GM19455 (cell line): Measurements from ENCODE around the gene RPS21.
A peak's percentile ranks its signal among the peaks of the same experiment; 100 is the strongest.

Experiments used
- ATAC-seq: cut with Tn5 transposase; IDR thresholded peaks from one replicate; pipeline ENCODE4 v1.9.1; 2021; ENCODE audit not compliant: unreplicated experiment

RPS21 gene

DNA sequence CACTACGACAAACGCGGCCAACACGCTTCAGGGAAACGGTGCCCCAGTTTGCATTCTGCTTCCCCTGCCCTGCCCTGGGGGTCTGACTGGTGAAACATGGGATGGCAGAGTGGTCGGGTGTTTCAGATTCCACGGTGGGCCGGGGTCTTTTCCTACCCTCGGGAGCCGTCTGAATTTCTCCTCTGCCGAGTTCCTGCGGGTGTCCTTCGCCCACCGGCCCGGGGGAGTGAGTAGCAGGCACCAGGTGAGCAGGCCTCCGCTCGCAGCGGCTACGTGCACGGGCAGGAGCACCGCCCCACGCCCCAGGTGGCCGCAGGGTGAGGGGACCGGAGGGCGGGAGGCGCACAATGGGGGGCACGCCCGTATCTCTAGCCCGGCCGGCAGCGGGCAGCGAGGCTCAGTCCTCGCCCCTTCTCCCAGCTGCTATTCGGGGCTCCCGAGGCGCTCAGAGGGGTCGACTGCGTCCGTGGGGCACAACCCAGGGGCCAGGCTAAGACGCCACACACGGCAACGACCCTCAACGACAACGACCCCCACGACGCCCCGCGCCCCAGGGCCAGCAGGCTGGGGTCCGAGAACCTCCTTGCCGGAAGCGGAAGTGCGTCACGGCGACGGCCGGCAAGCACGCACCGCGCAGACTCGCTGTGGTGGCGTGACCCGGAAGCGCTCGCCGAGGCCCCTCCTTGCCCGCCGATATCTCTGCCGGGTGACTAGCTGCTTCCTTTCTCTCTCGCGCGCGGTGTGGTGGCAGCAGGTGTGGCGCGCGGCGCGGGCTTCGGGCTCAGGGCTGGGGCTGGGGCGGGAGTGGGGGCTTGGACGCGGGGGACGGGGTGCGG is at the start of gene RPS21:
Gene RPS21 (plus strand): TSS at position 721 of the 836 bp plus-strand sequence. CDS start 236 bp downstream, outside the sequence.
- peak; percentile 81 for ATAC-seq

- no peak for ATAC-seq
Observed at GRCh38 chr20:62337558-62338293, 49.2 kb upstream of the RPS21 start.

GRCh38 chr20:62338294-62338620 is 48.6 kb upstream of the RPS21 start:
- no peak for ATAC-seq

DNA sequence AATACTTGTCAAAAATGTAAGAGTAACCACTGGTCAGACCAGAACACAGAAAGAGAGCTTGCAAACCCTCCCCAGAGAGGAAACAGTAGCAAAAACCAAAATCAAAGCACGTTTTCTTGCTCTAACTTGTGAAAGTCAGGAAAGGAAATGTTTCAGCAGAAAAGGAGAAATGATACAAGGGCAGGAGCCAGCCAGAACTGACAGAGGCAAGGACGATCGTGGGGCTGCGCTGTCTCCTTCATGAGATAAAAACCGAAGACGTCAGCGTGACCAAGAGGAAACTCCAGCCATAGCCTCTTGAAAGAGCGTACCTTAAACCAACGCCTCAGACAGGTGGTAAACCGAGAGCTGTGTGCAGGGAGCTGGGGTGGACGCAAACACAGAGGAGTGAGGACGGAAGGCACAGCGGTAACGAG is 47.2 kb upstream of the RPS21 start:
- peak; percentile 75 for ATAC-seq

GRCh38 chr20:62342910-62343309 is 44.0 kb upstream of the RPS21 start:
- no peak for ATAC-seq

DNA sequence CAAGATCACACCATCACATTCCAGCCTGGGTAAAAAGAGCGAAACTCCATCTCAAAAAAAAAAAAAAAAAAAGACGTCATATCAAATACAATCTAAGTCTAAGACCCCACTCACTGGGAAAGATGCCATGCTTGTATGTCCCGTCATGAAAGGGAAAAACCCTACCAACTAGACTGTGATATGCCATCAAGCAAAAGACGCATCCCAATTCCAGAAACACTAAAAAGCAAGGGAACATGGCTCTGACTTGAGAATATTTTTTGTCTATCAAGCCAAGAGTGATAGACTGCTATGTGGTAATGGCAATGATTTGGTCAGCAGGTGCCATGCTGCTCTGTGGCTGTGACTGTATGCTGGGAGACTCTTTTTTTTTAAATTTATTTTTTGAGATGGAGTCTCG is 42.8 kb upstream of the RPS21 start:
- no peak for ATAC-seq

GRCh38 chr20:62344782-62345181 is 42.1 kb upstream of the RPS21 start:
- ATAC-seq, result no peak

DNA sequence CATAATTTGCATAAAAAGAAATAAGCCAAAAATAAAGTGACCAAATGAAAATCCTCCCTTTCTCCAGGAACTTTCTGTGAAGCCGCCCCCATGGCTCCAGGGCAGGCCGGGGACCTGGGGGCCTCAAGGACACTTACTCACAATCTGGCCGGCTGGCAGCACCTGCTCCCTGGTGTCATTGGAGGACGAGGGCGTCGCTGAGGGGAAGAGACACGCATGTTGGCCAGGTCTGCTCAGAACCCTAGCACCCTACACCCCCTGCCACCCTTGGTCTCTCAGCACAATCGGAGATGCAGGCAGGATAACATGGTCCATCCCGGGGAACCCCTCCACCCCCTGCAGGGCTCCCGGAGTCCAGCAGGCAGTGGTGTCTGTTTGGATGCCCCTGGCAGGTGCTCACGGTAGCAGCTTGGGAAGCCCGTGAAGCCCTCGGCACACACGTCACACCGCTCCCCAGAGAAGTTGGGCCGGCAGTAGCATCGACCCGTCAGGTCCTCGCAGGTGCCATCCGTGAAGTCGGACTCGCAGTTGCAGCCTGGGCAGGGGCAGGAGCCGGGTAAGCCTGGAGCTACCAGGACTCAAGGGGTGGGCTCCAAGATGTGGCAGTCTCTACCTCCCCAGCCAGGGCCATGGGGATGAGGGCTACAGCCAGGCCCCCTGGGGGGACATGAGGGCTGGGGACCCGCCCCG is 41.1 kb upstream of the RPS21 start:
- ATAC-seq, result no peak

DNA sequence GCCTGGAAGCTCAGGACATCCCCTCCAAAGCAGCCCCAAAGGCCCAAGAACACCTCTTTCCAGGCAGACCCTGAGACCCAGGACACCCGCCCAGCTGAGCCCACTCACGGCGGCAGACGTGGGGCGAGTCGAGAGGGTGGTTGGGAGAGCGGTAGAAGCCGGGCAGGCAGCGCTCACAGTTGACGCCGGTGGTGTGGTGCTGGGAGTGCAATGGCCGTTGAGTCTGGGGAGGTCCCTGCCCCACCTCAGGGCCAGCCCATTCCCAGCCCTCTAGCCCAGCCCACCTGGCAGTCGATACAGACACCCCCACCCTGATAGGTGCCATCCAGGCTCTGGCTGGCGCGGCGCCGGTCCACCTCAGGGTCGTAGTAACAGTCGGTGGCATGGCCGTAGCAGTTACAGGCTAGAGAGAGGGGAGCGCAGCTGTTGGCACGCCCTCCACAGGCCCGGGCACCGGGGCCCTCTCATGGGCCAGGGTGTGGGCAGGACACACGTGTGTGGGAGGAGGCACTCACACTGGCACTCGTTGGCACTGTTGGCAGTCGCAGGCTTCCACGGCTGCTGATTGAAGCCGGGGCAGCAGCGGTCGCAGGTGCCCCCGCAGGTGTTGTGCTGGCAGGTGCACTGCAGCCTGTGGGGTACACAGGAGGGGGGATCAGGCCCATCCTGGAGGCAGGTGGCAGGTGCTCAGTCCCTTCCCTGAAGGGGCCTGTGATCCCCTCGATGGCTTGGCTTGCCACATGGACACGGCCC is 40.3 kb upstream of the RPS21 start:
- ATAC-seq, result no peak

- ATAC-seq, result no peak
Observed at GRCh38 chr20:62347151-62347404, 39.8 kb upstream of the RPS21 start.

GRCh38 chr20:62347445-62347844 is 39.5 kb upstream of the RPS21 start:
- no peak for ATAC-seq

GRCh38 chr20:62348604-62349003 is 38.3 kb upstream of the RPS21 start:
- no peak for ATAC-seq

GRCh38 chr20:62349556-62350097 is 37.3 kb upstream of the RPS21 start:
- no peak for ATAC-seq

DNA sequence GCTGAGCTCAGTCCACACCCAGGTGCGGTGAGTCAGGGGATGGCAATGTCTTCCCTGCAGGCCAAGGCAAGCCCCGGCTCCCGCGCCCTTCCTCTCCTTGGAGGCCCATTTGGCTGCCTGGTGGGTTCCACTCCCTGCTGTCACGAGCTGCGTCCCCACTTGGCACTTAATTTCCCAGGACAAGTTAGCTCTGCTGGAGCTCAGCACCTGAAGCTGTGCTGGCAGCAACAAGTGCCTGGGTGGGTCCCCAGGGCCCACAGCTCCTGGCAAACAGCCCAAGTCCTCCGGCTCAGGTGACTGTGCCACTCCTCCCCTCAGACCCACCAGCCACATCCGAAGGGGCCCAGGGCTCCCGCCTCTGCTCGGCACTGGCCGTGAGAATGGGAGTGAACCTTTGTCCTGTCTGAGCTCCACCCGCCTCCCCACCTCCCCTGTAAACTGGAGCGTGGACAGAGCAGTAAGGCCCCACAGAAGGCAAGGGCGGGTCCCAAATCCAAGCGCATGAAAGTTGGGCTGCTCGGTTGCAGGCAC is 36.7 kb upstream of the RPS21 start:
- no peak for ATAC-seq

DNA sequence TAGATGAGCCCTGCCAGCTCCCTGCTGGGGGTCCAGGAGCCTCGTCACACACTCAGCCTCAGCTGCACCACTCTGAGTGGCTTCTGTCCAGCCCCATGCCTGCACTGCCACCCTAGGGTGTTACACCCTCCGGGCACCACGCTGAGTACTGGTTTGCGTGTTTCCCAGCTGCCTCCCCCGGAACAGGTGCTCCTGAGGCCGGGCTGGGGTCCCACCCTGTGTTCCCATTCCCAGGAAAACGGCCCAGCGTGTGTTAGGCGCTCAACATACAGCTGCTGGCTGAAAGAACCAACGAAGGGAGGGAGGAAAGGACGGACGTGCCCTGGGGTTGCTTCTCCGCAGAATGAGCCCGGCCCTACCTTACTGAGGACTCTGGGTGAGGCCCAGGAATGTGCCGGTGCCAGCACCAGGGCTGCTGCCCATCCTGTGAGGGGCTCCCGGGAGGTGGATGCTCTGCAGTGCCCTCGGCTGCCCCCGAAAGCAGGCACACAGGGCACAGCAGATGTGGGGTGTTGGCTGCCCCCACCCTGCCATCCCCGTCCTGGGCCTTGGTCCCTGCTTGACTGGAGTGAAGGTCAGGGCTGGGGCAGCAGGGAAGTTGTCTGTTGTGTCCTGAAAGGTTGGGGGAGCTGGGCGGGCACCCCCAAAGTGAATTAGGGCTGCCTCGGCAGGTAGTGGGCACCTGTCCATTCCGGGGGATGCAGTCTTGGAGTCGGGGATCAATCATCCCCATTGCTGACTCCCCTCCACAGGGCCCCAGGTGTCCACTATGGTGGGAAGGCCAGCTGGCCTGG is 36.1 kb upstream of the RPS21 start:
- ATAC-seq, result no peak

DNA sequence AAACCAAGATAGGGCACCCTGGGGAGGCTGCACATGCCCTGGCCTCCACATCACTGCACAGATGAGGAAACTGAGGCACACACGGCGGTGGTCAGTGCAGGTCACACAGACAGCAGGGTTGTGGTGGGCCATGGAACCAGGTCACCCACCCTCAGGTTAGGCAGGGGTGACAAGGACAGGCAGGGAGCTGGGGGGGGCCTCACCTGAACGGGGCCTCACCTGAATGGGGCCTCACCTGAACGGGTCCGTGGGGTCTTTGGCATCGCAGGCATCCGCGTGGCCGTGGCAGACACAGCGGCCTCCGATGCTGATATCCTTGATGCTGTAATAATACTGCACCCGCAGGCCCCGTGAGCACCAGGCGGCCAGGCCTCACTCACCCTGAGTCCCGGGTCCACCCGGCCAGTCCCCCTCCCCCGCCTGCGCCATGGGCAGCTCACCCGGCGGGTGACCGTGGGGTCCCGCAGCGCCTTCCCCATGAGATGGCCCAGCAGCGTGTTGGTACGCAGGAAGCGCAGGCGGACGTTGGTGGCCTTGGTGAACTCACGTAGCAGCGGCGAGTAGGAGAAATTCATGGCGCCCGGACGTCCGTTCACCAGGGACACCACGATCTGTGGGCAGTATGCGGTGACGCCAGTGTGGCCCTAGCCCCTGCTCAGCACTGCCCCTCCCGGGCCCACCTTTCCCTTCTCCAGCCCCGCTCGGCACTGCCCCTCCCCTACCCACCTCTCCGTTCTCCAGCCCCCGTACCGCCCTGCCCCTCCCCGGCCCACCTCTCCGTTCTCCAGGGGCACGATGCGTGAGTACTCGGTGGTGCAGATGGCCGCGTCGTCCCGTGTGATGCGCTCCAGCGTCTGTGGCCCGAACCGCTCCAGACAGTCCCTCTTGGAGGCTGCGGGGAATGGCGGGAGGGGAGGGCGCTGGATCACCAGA is 35.2 kb upstream of the RPS21 start:
- ATAC-seq, result no peak

GRCh38 chr20:62352402-62353288 is 34.3 kb upstream of the RPS21 start:
- ATAC-seq, result no peak
